C4-2B (cell line): Measurements from ENCODE around the gene ZNF366.

Experiments
- H3K27ac ChIP-seq: fragments of 450-650 bp; 2 replicates; pipeline ENCODE4 v1.5.1; 2017
- ZFX ChIP-seq: fragments of 450-650 bp; IDR thresholded peaks from 2 replicates; pipeline ENCODE4 v1.6.1; 2017
- TF ChIP-seq, protein P1 (sequence below): fragments of 450-650 bp; conservative IDR thresholded peaks from 2 replicates; pipeline ENCODE4 v1.5.1; 2017; ENCODE audit warnings: mild to moderate bottlenecking

The ZNF366 gene, protein sequence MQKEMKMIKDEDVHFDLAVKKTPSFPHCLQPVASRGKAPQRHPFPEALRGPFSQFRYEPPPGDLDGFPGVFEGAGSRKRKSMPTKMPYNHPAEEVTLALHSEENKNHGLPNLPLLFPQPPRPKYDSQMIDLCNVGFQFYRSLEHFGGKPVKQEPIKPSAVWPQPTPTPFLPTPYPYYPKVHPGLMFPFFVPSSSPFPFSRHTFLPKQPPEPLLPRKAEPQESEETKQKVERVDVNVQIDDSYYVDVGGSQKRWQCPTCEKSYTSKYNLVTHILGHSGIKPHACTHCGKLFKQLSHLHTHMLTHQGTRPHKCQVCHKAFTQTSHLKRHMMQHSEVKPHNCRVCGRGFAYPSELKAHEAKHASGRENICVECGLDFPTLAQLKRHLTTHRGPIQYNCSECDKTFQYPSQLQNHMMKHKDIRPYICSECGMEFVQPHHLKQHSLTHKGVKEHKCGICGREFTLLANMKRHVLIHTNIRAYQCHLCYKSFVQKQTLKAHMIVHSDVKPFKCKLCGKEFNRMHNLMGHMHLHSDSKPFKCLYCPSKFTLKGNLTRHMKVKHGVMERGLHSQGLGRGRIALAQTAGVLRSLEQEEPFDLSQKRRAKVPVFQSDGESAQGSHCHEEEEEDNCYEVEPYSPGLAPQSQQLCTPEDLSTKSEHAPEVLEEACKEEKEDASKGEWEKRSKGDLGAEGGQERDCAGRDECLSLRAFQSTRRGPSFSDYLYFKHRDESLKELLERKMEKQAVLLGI

DNA sequence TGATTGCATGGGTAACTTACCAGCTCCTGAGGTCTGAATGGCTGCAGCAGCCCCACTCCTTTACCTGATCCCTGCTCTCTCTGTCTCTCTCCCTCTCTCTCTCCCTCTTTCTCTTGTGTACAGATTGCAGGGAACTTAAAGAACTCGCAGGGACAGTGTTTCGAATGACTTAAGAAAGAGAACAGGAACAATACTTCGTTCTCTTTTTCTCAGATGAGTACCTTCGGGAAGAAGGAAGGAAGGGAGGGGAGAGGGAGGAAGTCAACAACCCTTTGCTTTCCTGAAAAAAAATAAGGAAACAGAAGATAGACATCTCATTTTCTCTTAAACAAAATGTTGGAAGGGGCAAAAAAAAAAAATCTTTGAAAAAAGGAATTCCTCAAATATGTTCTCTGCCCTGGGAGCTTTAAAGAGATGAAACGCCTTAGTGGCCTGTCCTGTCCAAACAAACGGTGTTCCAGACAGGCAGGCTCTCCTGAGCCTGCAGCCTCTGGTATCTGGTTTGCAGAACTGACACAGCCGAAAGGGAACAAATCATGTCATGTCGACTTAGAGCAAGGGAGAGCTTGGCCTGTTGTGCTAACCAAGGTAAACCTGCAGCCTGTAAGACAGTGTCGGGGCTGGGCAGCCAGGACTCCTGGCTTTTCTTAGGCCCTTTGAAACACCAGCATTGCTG, at the start of gene ZNF366:
ZNF366 (minus strand) TSS at position 180 of the 676 bp plus-strand sequence. CDS start 45,914 bp downstream, outside the sequence.
- no peak within 1 kb of the TSS for H3K27ac ChIP-seq
- no peak for TF ChIP-seq ZFX
- TF ChIP-seq, protein P1, sequence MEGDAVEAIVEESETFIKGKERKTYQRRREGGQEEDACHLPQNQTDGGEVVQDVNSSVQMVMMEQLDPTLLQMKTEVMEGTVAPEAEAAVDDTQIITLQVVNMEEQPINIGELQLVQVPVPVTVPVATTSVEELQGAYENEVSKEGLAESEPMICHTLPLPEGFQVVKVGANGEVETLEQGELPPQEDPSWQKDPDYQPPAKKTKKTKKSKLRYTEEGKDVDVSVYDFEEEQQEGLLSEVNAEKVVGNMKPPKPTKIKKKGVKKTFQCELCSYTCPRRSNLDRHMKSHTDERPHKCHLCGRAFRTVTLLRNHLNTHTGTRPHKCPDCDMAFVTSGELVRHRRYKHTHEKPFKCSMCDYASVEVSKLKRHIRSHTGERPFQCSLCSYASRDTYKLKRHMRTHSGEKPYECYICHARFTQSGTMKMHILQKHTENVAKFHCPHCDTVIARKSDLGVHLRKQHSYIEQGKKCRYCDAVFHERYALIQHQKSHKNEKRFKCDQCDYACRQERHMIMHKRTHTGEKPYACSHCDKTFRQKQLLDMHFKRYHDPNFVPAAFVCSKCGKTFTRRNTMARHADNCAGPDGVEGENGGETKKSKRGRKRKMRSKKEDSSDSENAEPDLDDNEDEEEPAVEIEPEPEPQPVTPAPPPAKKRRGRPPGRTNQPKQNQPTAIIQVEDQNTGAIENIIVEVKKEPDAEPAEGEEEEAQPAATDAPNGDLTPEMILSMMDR = no peak

DNA sequence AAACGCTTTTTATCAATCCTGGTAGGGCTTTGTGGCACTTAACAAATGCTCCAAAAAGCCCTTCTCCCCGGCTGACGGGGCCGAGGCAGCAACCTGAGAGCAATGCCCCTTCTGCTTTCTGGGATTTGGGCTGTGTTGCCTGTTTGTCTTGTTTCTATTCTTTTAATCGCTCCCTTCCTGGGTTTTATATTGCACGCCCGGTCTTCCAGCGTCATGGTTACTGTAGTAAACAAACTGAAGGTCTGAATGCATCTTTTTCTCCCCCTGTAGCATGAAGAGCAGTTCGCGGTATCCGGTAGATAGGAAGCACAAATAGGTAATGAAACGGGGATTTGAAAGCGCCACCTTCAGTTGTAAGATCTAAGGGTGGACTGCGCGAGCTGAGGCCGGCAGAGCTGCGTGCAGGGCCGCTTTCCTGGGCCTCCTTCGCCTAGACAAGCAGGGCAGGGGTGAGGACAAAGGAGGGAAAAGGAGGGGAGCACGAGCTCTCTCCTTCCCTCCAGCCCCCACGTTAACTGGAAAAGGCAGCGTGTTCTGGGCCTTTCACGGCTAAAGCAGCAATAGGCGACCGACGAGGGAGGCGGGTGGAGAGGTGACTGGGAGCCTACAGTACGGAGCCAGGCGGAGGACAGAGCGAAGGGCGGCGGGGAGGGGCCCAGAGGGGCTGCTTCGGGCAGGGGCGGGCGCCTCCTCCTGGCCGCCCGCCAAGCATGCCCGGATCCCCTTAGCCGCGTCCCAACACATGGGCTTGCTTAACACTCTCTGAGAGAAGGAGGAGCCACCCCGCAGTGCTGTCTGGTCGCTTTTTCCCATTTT, 49.3 kb upstream of the ZNF366 start:
- TF ChIP-seq ZFX = no peak
- TF ChIP-seq, protein P1 = no peak

DNA sequence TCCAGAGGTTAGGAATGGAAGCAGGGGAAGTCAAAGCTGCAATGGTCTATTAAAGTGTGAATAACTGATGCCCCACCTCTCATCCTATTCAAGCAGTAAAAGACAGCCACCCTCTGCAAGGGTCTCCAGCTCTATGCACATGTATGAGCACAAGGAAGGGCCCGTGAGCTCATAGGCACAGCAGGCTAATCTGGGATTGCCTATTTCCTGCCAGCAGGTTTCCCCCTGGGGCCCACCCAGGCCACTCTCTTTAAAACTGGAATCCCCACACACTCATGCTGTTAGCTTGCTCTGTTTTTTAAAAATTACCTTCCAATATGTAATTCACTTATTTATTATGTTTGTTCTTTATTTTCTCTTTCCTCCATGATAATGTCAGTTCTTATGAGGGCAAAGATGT, 48.7 kb upstream of the ZNF366 start:
- TF ChIP-seq, protein P1 = no peak
- TF ChIP-seq ZFX = no peak
- H3K27ac ChIP-seq = no peak overlapping the region

More for the DNA sequence above, 49.3 kb upstream of the ZNF366 start:
- H3K27ac ChIP-seq = no peak overlapping the region

DNA sequence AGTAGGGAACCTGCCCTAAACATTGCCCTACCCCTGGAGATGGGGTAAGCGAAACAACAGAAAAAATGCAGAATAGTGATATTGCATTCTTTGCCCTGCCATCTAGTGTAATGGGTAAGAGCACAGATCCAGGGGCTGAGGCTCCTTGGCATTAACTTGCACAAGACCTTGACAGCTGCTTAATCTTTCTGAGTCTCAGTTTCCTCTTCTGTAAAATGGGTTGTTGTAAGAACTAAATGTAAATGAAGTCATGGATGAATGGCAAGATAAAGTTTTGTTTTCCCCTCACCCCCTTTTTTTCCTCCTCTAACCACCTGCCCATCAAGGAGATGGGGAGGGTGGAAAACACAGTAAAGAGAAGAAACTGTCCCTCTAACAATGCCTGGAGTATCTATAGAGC, 47.7 kb upstream of the ZNF366 start:
- no peak overlapping the region for H3K27ac ChIP-seq
- TF ChIP-seq, protein P1 = no peak
- no peak for TF ChIP-seq ZFX

DNA sequence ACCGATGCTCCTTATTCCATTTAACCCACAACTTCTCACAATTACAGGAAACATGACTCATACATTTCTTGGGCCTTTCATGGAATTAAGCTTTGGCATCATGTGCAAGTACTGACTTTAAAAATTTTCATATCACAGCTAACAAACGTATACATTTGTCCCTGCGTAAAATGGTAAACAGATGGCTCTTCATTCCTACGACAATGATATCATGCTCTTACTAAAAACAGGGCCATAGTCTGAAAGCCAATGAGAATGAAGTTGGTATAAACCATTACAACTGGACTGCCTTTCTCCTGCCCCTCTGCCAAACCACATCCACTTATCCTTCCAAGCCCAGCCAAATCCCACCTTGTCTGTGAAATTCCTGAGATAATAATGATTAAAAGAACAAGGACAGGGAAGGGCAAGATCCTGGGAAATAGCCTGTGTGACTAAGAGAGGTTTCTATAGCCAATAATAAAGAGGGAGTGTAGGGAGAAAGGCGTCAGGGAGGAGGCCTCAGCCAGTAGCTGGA, 44.9 kb upstream of the ZNF366 start:
- TF ChIP-seq, protein P1 = no peak
- TF ChIP-seq ZFX = no peak
- no peak overlapping the region for H3K27ac ChIP-seq

DNA sequence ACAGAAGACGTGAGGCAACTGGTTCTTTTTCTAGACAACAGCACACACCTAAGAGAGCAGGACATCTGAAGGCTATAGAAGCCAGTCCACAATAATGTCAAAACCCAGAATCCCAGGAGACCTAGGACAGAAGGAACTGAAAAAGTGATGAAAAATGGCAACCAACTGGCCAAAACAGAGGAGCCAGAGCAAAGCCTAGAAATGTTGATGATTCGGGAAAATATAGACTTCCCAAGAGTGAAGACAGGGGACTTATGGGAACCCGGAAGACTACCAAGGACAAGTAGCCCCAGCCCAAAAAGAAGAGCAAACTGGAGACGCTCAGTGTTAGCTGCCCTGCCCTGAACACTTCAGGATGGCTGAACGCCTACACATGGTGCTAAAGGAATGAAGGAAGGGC, 43.4 kb upstream of the ZNF366 start:
- no peak for TF ChIP-seq ZFX
- TF ChIP-seq, protein P1 = no peak

More for the DNA sequence above, 43.4 kb upstream of the ZNF366 start:
- no peak overlapping the region for H3K27ac ChIP-seq
